ENCODE results near the gene RLN2. TPM values are rescaled to one million over a fixed set of nuclear protein-coding genes. Genes with fewer than 3 reads are reported as not detected.

Gene RLN2
- total and polyA plus RNA-seq, 2 donors (not counting 1 experiment from before 2014, with no cell fraction given) = 0.94 to 3.5 TPM

DNA sequence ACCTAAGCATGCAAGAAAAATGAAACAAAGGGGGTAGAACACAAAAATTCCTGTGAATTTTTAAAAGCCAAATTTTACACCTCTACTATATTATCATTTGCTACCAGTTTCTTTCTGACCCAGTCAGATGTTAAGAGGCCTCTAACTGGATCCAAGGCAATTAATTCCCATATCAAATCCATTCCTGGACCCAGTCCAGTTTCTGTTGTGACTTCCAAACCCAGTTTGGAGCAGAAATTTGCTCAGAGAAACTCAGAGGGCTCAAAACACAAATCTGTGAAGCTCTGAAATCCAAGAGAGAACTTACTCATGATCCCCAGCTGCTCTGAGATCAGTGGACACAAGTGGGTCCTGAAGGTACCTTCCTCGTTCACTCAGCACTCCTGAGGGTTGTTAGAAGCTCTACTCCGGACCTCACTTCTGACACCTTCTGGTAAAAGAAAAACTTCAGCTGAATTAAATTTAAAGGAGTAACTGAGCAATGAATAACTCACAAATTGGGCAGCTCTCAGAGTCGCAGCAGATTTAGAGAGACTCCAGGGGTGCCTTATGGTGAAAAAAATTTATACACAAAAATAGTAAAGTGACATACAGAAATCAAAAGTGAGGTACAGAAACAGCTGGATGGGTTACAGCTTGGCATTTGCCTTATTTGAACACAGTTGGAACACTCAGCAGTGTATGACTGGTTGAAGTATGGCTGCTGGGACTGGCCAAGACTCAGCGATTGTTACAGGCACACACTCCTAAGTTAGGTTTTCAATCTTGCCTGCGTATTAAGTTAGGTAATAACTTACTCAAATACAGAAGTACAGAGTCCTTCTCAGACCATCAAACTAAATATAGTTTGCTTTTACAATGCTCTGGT lies 40.9 kb downstream of the RLN2 start:
- H3K27me3 Mint-ChIP-seq = no peaks in the 10 kb centered on the region
- no peaks in the 10 kb centered on the region for H3K79me2 ChIP-seq (ENCODE audit: control insufficient read depth, insufficient read depth, low read length)
- ATAC-seq (ENCODE audit: low read depth) = no peak
- DNase-seq = peak; percentile 15
- peaks cover 3% of the 10 kb centered on the region for H3K9me3 Mint-ChIP-seq (ENCODE audit: insufficient read depth)
- H3K4me1 ChIP-seq (ENCODE audit: control insufficient read depth in 2 of 2, insufficient read depth in 2 of 2, low read length in 2 of 2) = no peaks in the 10 kb centered on the region
- H3K9ac ChIP-seq (ENCODE audit: low read length) = no peak overlapping the region
- peak overlapping the region; percentile 16 for H2AFZ ChIP-seq (ENCODE audit: insufficient read depth, low read depth, low read length, poor library complexity, severe bottlenecking)
- no peak overlapping the region for H3K27ac ChIP-seq (ENCODE audit: low read length in 2 of 2)
- TF ChIP-seq, protein P1, sequence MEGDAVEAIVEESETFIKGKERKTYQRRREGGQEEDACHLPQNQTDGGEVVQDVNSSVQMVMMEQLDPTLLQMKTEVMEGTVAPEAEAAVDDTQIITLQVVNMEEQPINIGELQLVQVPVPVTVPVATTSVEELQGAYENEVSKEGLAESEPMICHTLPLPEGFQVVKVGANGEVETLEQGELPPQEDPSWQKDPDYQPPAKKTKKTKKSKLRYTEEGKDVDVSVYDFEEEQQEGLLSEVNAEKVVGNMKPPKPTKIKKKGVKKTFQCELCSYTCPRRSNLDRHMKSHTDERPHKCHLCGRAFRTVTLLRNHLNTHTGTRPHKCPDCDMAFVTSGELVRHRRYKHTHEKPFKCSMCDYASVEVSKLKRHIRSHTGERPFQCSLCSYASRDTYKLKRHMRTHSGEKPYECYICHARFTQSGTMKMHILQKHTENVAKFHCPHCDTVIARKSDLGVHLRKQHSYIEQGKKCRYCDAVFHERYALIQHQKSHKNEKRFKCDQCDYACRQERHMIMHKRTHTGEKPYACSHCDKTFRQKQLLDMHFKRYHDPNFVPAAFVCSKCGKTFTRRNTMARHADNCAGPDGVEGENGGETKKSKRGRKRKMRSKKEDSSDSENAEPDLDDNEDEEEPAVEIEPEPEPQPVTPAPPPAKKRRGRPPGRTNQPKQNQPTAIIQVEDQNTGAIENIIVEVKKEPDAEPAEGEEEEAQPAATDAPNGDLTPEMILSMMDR (IDR thresholded peaks at IDR 0.05) = no peak
- TF ChIP-seq EZH2 (IDR thresholded peaks at IDR 0.05; ENCODE audit: borderline replicate concordance, insufficient read depth, low read depth, low read length, poor library complexity, severe bottlenecking) = no peak
- no CpG with 5 or more reads among the region's 5 CpGs for WGBS (ENCODE audit: insufficient coverage)
- no peaks in the 10 kb centered on the region for H4K20me1 ChIP-seq (ENCODE audit: control insufficient read depth, insufficient read depth, low read length, poor library complexity, severe bottlenecking)
- H3K9me3 ChIP-seq (ENCODE audit: control extremely low read depth in 1 of 3, control insufficient read depth in 2 of 3, insufficient read depth in 1 of 3, low read length in 2 of 3) = peaks cover 0 to 3% (median 0%) of the 10 kb centered on the region in 3 donors
- ChIA-PET POLR2A (no interaction called here), CTCF (interaction anchor here (0.9 to 1.2 kb wide), 2 partner anchors 332 to 337 kb away, joined by 3 to 5 read pairs; no protein-coding TSS in a partner anchor)
- H3K27ac Mint-ChIP-seq = no peak overlapping the region
- H3K27me3 ChIP-seq (replicated peaks in 1 of 4; ENCODE audit: control extremely low read depth in 1 of 4, control insufficient read depth in 3 of 4, insufficient read depth in 4 of 4, low read length in 3 of 4) = no peaks in the 10 kb centered on the region
- no peaks in the 10 kb centered on the region for H3K4me1 Mint-ChIP-seq
- H3K36me3 ChIP-seq (replicated peaks in 1 of 2; ENCODE audit: control extremely low read depth in 1 of 2, control insufficient read depth in 1 of 2, extremely low read depth in 1 of 2, insufficient read depth in 2 of 2, low read length in 1 of 2) = no peaks in the 10 kb centered on the region
- intact Hi-C loops (cut with micrococcal nuclease) = loop anchor here (2.0 kb wide), 1 partner anchor 505 kb away; no protein-coding TSS in a partner anchor
- no peak overlapping the region for H3K4me3 Mint-ChIP-seq
- no peak overlapping the region for H3K4me3 ChIP-seq (ENCODE audit: control extremely low read depth in 1 of 5, extremely low read depth in 1 of 5, insufficient read depth in 1 of 5, low read depth in 2 of 5, low read length in 4 of 5)
- H3K4me2 ChIP-seq (replicated peaks; ENCODE audit: low read depth, low read length, poor library complexity, severe bottlenecking) = no peak overlapping the region

Small RNAs within 50 kb of the gene (small RNA-seq; reads per million reads assigned to genes)
- gene HMGN2P31 (ENCODE audit: insufficient read length, low read depth, low replicate concordance) = not detected

Other genes starting within 250 kb of the RLN2 start
- gene INSL6, start 119.1 kb downstream of the RLN2 start, total RNA-seq = not detected in 2 replicates
- gene INSL6, start 119.1 kb downstream of the RLN2 start, polyA plus RNA-seq = not detected in 2 replicates
- not detected in 2 replicates for gene INSL4, start 73.3 kb downstream of the RLN2 start, total RNA-seq
- gene INSL4, start 73.3 kb downstream of the RLN2 start, polyA plus RNA-seq = not detected in 2 replicates
- 1.4 and 2.0 TPM in 2 replicates for gene RLN1, start 35.2 kb upstream of the RLN2 start, total RNA-seq
- gene RLN1, start 35.2 kb upstream of the RLN2 start, polyA plus RNA-seq = 0.60 TPM in 1 of 2 replicates, not detected in the other
- 11.0 and 12.3 TPM in 2 replicates for gene PLGRKT, start 133.2 kb upstream of the RLN2 start, total RNA-seq
- gene PLGRKT, start 133.2 kb upstream of the RLN2 start, polyA plus RNA-seq = 6.1 and 8.4 TPM in 2 replicates
- gene CD274, start 145.8 kb upstream of the RLN2 start, total RNA-seq = 5.2 and 7.0 TPM in 2 replicates
- gene CD274, start 145.8 kb upstream of the RLN2 start, polyA plus RNA-seq = 0.61 and 1.4 TPM in 2 replicates
- gene PDCD1LG2, start 205.8 kb upstream of the RLN2 start, total RNA-seq = 0.49 and 0.67 TPM in 2 replicates
- not detected in 2 replicates for gene PDCD1LG2, start 205.8 kb upstream of the RLN2 start, polyA plus RNA-seq

Data from B cell (primary cell).